CD8-positive, alpha-beta memory T cell (primary cell): ENCODE results near the gene BLOC1S5. TPM values are rescaled to one million over a fixed set of nuclear protein-coding genes. Genes with fewer than 3 reads are reported as not detected.

ENCODE experiments used
- CTCF ChIA-PET: fragments of 350-600 bp; sonication (Branson Sonifier 250); formaldehyde crosslinking; loops from one replicate; lab custom pipeline; 2021; ENCODE audit warnings: antibody characterized with exemption; lab: Charles Lee
- POLR2A ChIA-PET: fragments of 350-600 bp; sonication (Branson Sonifier 250); formaldehyde crosslinking; loops from one replicate; lab custom pipeline; 2021; ENCODE audit warnings: antibody characterized with exemption; lab: Charles Lee
- DNase-seq, 5 donors: peaks; one replicate each; pipeline versions ENCODE4 v3.0.0 to v3.0.0-alpha.2; 2020 to 2022; ENCODE audit warnings: mixed read lengths in 1 of 5
- H3K27ac ChIP-seq: one replicate; pipeline ENCODE4 v1.7.0; 2013; ENCODE audit warnings: low read depth, mild to moderate bottlenecking, low read length, moderate library complexity
- H3K27me3 ChIP-seq: 2 replicates; pipeline ENCODE4 v1.7.0; 2013; ENCODE audit warnings: low read length, mild to moderate bottlenecking; ENCODE audit not compliant: insufficient read depth, poor library complexity, severe bottlenecking
- H3K36me3 ChIP-seq: 2 replicates; pipeline ENCODE4 v1.7.0; 2013; ENCODE audit warnings: mild to moderate bottlenecking, low read length, moderate library complexity; ENCODE audit not compliant: insufficient read depth
- H3K4me1 ChIP-seq: 2 replicates; pipeline ENCODE4 v1.7.0; 2013; ENCODE audit warnings: mild to moderate bottlenecking, low read length, moderate library complexity; ENCODE audit not compliant: insufficient read depth
- H3K4me3 ChIP-seq: 2 replicates; pipeline ENCODE4 v1.7.0; 2013; ENCODE audit warnings: mild to moderate bottlenecking, low read length
- H3K9me3 ChIP-seq: 2 replicates; pipeline ENCODE4 v1.7.0; 2013; ENCODE audit warnings: mild to moderate bottlenecking, low read length
- H3K27ac Mint-ChIP-seq, 8 donors: one replicate each; pipeline ENCODE4 v1.8.0; 2020 to 2021; ENCODE audit warnings: mixed read lengths in 8 of 8, mild to moderate bottlenecking in 6 of 8, inconsistent platforms in 3 of 8, moderate library complexity in 3 of 8
- H3K27me3 Mint-ChIP-seq, 2 donors: one replicate each; pipeline ENCODE4 v1.8.0; 2020 to 2021; ENCODE audit warnings: mixed read lengths in 2 of 2, mild to moderate bottlenecking in 1 of 2, moderate library complexity in 1 of 2
- H3K36me3 Mint-ChIP-seq, 3 donors: one replicate each; pipeline ENCODE4 v1.8.0; 2020 to 2021; ENCODE audit warnings: mixed read lengths in 3 of 3, inconsistent platforms in 1 of 3, mild to moderate bottlenecking in 1 of 3
- H3K4me1 Mint-ChIP-seq, 3 donors: one replicate each; pipeline ENCODE4 v1.8.0; 2020 to 2021; ENCODE audit warnings: mixed read lengths in 3 of 3, inconsistent platforms in 1 of 3, mild to moderate bottlenecking in 1 of 3
- H3K4me3 Mint-ChIP-seq, 7 donors: one replicate each; pipeline ENCODE4 v1.8.0; 2020 to 2021; ENCODE audit warnings: mixed read lengths in 7 of 7, mild to moderate bottlenecking in 6 of 7, moderate library complexity in 4 of 7, inconsistent platforms in 2 of 7
- H3K9me3 Mint-ChIP-seq, 5 donors: one replicate each; pipeline ENCODE4 v1.8.0; 2020 to 2022; ENCODE audit warnings: mixed read lengths in 5 of 5, mild to moderate bottlenecking in 3 of 5, moderate library complexity in 2 of 5, inconsistent platforms in 1 of 5
- polyA plus RNA-seq: library from polyadenylated mRNA; unstranded; fragments of 300-500 nt; fragmentation: Illumina TruSeq; gene quantifications from one replicate; pipeline ENCODE4 v1.2.3, GENCODE V29; 2021
- total RNA-seq, 2 experiments: library from RNA; stranded (reverse); gene quantifications; one replicate each; pipeline ENCODE4 v1.2.3, GENCODE V29; 2021

The BLOC1S5 gene
- total and polyA plus RNA-seq, 3 experiments from 2014 or later, result 20.0 to 27.9 (median 22.6) TPM

- Mint-ChIP-seq H3K27me3 (no peaks in the 10 kb centered on the region), H3K4me3 (no peak overlapping the region), H3K4me1 (peaks cover 38 to 49% (median 43%) of the 10 kb centered on the region in 3 donors), H3K27ac (peak overlapping the region in 2 of 8 donors; percentile 24 to 26), H3K36me3 (peaks cover 7 to 44% (median 23%) of the 10 kb centered on the region in 3 donors), H3K9me3 (peaks cover 0 to 3% (median 0%) of the 10 kb centered on the region in 5 donors)
- no peaks in the 10 kb centered on the region for H3K36me3 ChIP-seq
- ChIA-PET POLR2A (no interaction called here), CTCF (no interaction called here)
- H3K27me3 ChIP-seq, result no peaks in the 10 kb centered on the region
- H3K4me3 ChIP-seq, result no peak overlapping the region
- H3K4me1 ChIP-seq, result no peaks in the 10 kb centered on the region
- H3K27ac ChIP-seq, result no peak overlapping the region
- DNase-seq, result no peak
- H3K9me3 ChIP-seq, result no peaks in the 10 kb centered on the region
Measured at GRCh38 chr6:8027965-8028651, 36.1 kb downstream of the BLOC1S5 start.

GRCh38 chr6:8026800-8027199, 37.4 kb downstream of the BLOC1S5 start:
- Mint-ChIP-seq H3K27me3 (no peaks in the 10 kb centered on the region), H3K27ac (no peak overlapping the region), H3K4me1 (peaks cover 33 to 37% (median 33%) of the 10 kb centered on the region in 3 donors), H3K9me3 (peaks cover 0 to under 1% (median 0%) of the 10 kb centered on the region in 5 donors), H3K36me3 (peaks cover 7 to 46% (median 10%) of the 10 kb centered on the region in 3 donors), H3K4me3 (no peak overlapping the region)
- Histone ChIP-seq H3K4me1 (no peaks in the 10 kb centered on the region), H3K27me3 (no peaks in the 10 kb centered on the region), H3K9me3 (no peaks in the 10 kb centered on the region), H3K27ac (no peak overlapping the region), H3K4me3 (no peak overlapping the region), H3K36me3 (no peaks in the 10 kb centered on the region)
- CTCF ChIA-PET, result no interaction called here
- no peak for DNase-seq
- POLR2A ChIA-PET, result no interaction called here

GRCh38 chr6:8025191-8025590, 39.0 kb downstream of the BLOC1S5 start:
- Histone ChIP-seq H3K4me1 (no peaks in the 10 kb centered on the region), H3K27me3 (no peaks in the 10 kb centered on the region), H3K36me3 (no peaks in the 10 kb centered on the region), H3K4me3 (no peak overlapping the region), H3K27ac (no peak overlapping the region), H3K9me3 (no peaks in the 10 kb centered on the region)
- Mint-ChIP-seq H3K9me3 (no peaks in the 10 kb centered on the region), H3K4me1 (peaks cover 22 to 24% (median 22%) of the 10 kb centered on the region in 3 donors), H3K4me3 (no peak overlapping the region), H3K36me3 (peaks cover 5 to 53% (median 9%) of the 10 kb centered on the region in 3 donors), H3K27ac (peak overlapping the region in 1 of 8 donors; percentile 29), H3K27me3 (no peaks in the 10 kb centered on the region)
- ChIA-PET POLR2A (no interaction called here), CTCF (no interaction called here)
- no peak for DNase-seq

GRCh38 chr6:8023638-8024037, 40.6 kb downstream of the BLOC1S5 start:
- Mint-ChIP-seq H3K9me3 (no peaks in the 10 kb centered on the region), H3K27ac (no peak overlapping the region), H3K36me3 (peaks cover 5 to 52% (median 9%) of the 10 kb centered on the region in 3 donors), H3K27me3 (no peaks in the 10 kb centered on the region), H3K4me3 (no peak overlapping the region), H3K4me1 (peaks cover 8 to 14% (median 12%) of the 10 kb centered on the region in 3 donors)
- no peak overlapping the region for H3K4me3 ChIP-seq
- no peaks in the 10 kb centered on the region for H3K36me3 ChIP-seq
- no peaks in the 10 kb centered on the region for H3K9me3 ChIP-seq
- no peak overlapping the region for H3K27ac ChIP-seq
- no peaks in the 10 kb centered on the region for H3K27me3 ChIP-seq
- ChIA-PET CTCF (no interaction called here), POLR2A (no interaction called here)
- DNase-seq, result no peak
- no peaks in the 10 kb centered on the region for H3K4me1 ChIP-seq

- CTCF ChIA-PET, result interaction anchor here (0.6 kb wide), 1 partner anchor 207 kb away, joined by 4 read pairs; no protein-coding TSS in a partner anchor
- no peak overlapping the region for H3K4me3 Mint-ChIP-seq
- Histone ChIP-seq H3K4me1 (no peaks in the 10 kb centered on the region), H3K9me3 (no peaks in the 10 kb centered on the region), H3K27me3 (no peaks in the 10 kb centered on the region), H3K4me3 (no peak overlapping the region), H3K36me3 (peaks cover under 1% of the 10 kb centered on the region), H3K27ac (no peak overlapping the region)
- no peaks in the 10 kb centered on the region for H3K9me3 Mint-ChIP-seq
- H3K4me1 Mint-ChIP-seq, result peaks cover 3 to 19% (median 8%) of the 10 kb centered on the region in 3 donors
- no peak overlapping the region for H3K27ac Mint-ChIP-seq
- POLR2A ChIA-PET, result no interaction called here
- no peaks in the 10 kb centered on the region for H3K27me3 Mint-ChIP-seq
- DNase-seq, result no peak
- peaks cover 8 to 47% (median 13%) of the 10 kb centered on the region in 3 donors for H3K36me3 Mint-ChIP-seq
Measured at GRCh38 chr6:8020083-8020482, 44.1 kb downstream of the BLOC1S5 start.

- ChIA-PET POLR2A (no interaction called here), CTCF (no interaction called here)
- Mint-ChIP-seq H3K4me1 (peaks cover 3 to 19% (median 8%) of the 10 kb centered on the region in 3 donors), H3K27me3 (no peaks in the 10 kb centered on the region), H3K9me3 (no peaks in the 10 kb centered on the region), H3K4me3 (peak overlapping the region in 3 of 7 donors; percentile 16 to 87 (median 65)), H3K36me3 (peaks cover 12 to 49% (median 17%) of the 10 kb centered on the region in 3 donors), H3K27ac (peak overlapping the region in 6 of 8 donors; percentile 65 to 97 (median 78))
- no peaks in the 10 kb centered on the region for H3K4me1 ChIP-seq
- peaks cover 11% of the 10 kb centered on the region for H3K36me3 ChIP-seq
- H3K9me3 ChIP-seq, result no peaks in the 10 kb centered on the region
- no peaks in the 10 kb centered on the region for H3K27me3 ChIP-seq
- no peak for DNase-seq
- no peak overlapping the region for H3K4me3 ChIP-seq
- H3K27ac ChIP-seq, result no peak overlapping the region
Measured at GRCh38 chr6:8017705-8018104, 46.5 kb downstream of the BLOC1S5 start.

- POLR2A ChIA-PET, result no interaction called here
- no peak overlapping the region for H3K27ac ChIP-seq
- no peaks in the 10 kb centered on the region for H3K4me1 ChIP-seq
- CTCF ChIA-PET, result no interaction called here
- H3K4me3 Mint-ChIP-seq, result peak overlapping the region in 5 of 7 donors; percentile 44 to 87 (median 65)
- no peaks in the 10 kb centered on the region for H3K27me3 Mint-ChIP-seq
- H3K27ac Mint-ChIP-seq, result peak overlapping the region in 7 of 8 donors; percentile 4 to 97 (median 77)
- H3K4me1 Mint-ChIP-seq, result peaks cover 3 to 19% (median 8%) of the 10 kb centered on the region in 3 donors
- peaks cover 11% of the 10 kb centered on the region for H3K36me3 ChIP-seq
- no peaks in the 10 kb centered on the region for H3K27me3 ChIP-seq
- H3K9me3 Mint-ChIP-seq, result no peaks in the 10 kb centered on the region
- no peaks in the 10 kb centered on the region for H3K9me3 ChIP-seq
- H3K4me3 ChIP-seq, result no peak overlapping the region
- peaks cover 12 to 52% (median 17%) of the 10 kb centered on the region in 3 donors for H3K36me3 Mint-ChIP-seq
- DNase-seq, result peak in 1 of 5 donors; percentile 5
Measured at GRCh38 chr6:8017276-8017701, 46.9 kb downstream of the BLOC1S5 start.

- Histone ChIP-seq H3K27me3 (no peaks in the 10 kb centered on the region), H3K9me3 (no peaks in the 10 kb centered on the region), H3K36me3 (peaks cover 11% of the 10 kb centered on the region), H3K4me1 (no peaks in the 10 kb centered on the region), H3K4me3 (no peak overlapping the region), H3K27ac (no peak overlapping the region)
- no peaks in the 10 kb centered on the region for H3K9me3 Mint-ChIP-seq
- POLR2A ChIA-PET, result no interaction called here
- CTCF ChIA-PET, result no interaction called here
- no peaks in the 10 kb centered on the region for H3K27me3 Mint-ChIP-seq
- H3K4me3 Mint-ChIP-seq, result no peak overlapping the region
- no peak for DNase-seq
- no peak overlapping the region for H3K27ac Mint-ChIP-seq
- H3K4me1 Mint-ChIP-seq, result peaks cover 3 to 19% (median 8%) of the 10 kb centered on the region in 3 donors
- H3K36me3 Mint-ChIP-seq, result peaks cover 7 to 48% (median 15%) of the 10 kb centered on the region in 3 donors
Measured at GRCh38 chr6:8014947-8015346, 49.2 kb downstream of the BLOC1S5 start.
